Activated CD4-positive, CD25-positive, alpha-beta regulatory T cell treated with anti-CD3 and anti-CD28 coated beads, Interleukin-2, amount 50 U/mL, for 72 hours (primary cell): ENCODE results near the gene DDX21.
"Not testable (repeated sequence)": the region's sequence is repeated elsewhere in the genome, so short reads cannot be mapped to it uniquely, and the experiment has no call there.

ENCODE experiments used
- DNase-seq: peaks from one replicate; pipeline ENCODE4 v3.0.0; 2021

DDX21 gene

DNA sequence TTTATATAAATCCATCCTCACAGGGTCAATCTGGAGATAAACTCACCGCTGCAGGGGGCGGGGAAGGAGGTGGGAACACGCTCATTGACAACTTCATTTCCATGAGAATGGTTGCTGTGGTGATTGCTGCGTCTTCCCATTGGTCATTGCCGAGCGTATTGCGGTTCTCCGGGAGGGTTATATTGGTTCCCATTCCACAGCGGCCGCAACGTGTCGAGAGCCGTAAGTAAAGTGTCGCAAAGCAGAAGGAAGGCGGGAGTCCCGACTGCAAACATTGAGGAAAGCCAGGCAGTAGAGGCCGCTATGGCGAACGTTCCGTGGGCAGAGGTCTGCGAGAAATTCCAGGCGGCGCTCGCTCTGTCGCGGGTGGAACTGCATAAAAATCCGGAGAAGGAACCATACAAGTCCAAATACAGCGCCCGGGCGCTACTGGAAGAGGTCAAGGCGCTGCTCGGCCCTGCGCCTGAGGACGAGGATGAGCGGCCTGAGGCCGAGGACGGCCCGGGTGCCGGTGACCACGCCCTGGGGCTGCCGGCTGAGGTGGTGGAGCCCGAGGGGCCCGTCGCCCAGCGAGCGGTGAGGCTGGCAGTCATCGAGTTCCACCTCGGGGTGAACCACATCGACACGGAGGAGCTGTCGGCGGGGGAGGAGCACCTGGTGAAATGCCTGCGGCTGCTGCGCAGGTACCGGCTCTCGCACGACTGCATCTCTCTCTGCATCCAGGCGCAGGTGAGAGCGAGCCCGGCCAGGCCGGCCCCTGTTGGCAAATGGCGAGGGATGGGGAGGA, 32.8 kb downstream of the DDX21 start, which contains the start of gene KIFBP:
Gene KIFBP, plus strand, starts transcription at position 274 of the 787 bp plus-strand sequence. Its CDS starts 30 bp downstream, at position 304.
- peak; percentile 67 for DNase-seq

DNA sequence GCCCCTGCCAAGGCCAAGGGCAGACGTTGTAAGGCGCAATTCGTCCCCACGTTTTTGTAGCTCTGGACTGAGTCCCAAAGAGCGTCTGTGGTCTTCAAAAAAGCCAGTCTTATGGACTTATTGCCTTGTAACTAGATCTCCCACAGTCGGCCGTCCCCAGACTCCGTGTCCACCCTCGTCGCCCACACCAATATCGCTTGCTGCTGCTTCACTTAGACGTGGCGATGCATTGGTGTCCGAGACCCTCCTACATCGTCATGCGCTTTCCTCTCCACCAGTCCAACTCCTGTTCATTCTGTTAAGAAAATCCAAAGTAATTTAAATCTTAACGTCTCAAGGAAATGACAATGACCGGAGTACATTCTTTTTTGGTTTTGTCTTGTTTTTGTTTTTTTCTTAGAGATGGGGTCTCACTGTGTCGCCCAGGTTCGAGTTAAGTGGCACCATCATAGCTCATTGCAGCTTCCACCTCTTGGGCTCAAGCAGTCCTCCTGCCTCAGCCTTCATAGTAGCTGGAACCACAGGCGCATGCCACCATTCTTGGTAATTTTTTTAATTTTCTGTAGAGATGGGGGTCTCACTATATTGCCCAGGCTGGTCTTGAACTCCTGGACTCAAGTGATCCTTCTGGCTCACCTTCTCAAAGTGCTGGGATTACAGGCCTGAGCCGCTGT, 33.5 kb downstream of the DDX21 start:
- no peak for DNase-seq

DNA sequence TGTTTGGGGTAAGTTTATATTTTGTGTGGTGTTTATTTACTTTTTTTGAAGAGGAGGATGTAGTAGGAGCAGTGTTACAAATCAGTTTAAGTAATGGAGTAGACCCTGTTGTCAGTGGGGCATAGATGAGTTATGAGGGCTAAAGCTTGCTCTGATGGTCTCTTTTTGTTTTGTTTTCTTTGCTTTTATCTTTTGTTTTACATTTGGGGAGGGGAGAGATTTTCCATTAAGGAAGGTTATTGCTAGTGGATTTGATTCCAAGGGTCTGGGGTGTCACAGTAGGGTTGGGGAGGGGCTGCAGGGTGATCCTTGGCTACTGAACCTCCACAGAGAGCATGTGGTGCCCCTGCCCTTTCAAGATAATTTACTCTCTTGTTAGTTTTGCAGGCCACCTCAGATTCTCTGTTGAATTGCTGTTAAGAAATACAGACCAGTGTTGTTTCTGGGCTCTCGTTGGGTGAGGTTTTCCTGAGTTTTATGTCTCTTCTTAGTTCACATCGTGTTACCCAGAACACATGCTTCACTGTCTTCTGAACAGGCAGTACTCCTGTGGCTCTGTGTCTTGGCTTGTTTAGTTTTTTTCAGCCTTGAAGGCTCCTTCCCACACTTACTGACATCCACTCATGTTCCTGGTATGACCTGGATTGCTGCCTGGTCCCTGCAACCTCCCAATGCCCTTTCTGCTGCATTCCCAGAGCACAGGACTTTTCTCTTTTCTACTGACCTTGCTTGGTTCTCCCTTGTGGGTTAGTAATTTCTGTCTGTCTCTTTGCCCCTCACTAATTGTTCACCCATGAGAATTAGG, 36.9 kb downstream of the DDX21 start:
- DNase-seq, result no peak

DNA sequence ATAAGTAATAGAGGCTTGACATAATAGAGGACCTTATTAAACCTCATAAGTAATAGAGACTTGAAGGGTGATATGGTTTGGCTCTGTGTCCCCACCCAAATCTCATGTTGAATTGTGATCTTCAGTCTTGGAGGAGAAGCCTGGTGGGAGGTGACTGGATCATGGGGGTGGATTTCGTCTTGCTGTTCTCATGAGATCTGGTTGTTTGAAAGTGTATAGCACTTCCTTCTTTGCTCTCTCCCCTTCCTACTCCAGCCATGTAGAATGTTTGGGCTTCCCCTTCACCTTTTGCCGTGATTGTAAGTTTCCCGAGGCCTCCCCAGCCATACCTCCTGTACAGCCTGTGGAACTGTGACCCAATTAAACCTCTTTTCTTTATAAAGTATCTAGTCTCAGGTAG, 41.2 kb downstream of the DDX21 start:
- no peak for DNase-seq

DNA sequence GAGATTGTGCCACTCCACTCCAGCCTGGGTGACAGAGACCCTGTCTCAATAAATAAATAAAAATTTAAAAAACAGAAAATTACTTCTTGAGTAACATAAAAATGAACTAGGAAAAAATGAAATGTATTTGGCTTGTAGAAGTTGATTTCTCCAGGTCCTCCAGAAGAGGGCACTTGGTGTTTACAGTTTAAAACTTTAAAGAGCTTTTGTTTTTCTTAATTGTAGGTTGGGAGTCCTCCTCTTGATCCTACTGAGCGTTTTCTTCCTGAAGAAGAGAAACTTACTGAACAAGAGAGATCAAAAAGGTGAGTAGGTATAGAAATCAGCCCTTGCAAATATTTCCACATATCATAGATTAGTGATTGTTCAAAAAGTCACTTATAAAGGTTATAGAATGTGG, 48.9 kb downstream of the DDX21 start:
- no peak for DNase-seq

DNA sequence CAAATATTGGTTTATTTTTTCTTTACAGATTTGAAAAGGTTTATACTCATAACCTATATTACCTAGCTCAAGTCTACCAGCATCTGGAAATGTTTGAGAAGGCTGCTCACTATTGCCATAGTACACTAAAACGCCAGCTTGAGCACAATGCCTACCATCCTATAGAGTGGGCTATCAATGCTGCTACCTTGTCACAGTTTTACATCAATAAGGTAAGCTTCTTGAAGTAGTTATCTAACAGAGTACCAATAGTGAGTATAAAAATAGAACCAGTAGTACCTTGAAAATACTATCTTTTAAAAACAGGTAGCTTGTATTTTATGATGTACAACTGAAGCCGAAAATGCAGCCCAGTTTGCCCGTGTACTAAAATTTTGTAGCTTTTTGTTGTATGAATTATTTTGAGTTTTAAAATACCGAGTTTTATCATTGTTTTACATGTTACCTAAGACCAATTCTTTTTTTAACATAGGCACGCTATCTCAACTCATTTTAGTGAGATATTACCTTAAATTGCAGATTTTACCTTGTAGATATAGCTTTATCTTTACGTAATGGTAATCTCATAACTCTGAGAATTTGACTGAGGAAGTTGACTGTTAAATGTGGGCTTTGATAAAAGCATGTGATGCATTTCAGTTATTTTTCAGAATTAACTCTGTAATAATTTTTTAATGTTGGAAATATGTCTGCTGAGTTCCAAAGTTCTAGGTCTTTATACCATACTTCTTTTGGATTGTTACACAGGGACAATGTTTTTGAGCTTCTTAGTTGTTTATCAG, 49.9 kb downstream of the DDX21 start:
- DNase-seq, result no peak

DNA sequence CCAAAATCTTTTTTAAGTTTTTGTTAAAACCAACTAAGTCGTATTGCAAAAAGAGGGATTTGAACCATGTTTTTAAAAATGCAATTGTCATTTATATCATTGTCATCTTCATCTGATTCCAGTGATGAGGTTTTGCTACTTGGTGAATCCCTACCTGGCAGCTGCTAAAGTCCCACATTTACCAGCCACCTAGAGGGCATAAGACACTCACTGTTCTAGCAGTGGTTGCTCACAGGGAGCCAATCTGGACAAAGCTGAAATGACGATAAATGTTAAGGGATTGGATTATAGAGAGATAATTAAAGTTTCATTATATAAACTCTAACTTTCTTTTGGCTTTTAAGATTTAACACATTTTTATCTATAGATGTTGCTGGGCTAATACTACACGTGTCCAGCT, 51.3 kb downstream of the DDX21 start:
- no peak for DNase-seq

DNA sequence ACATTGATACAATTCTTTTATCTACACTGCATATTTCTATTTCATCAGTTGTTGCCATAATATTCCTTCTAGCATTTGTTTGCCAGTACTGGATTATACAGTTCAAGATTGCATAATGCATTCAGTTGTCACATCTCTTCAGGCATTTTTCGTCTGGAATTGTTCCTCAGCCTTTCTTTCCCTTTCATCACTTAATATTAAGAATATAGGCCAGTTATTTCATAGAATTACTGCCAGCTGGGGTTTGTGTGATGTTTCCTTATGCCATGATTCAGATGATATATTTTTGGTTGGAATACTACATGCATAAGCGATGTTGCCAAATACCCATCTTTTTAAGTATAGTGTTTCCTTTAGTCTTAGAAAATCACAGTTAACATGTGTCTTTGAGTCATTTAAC, 53.4 kb downstream of the DDX21 start:
- DNase-seq, result no peak

DNA sequence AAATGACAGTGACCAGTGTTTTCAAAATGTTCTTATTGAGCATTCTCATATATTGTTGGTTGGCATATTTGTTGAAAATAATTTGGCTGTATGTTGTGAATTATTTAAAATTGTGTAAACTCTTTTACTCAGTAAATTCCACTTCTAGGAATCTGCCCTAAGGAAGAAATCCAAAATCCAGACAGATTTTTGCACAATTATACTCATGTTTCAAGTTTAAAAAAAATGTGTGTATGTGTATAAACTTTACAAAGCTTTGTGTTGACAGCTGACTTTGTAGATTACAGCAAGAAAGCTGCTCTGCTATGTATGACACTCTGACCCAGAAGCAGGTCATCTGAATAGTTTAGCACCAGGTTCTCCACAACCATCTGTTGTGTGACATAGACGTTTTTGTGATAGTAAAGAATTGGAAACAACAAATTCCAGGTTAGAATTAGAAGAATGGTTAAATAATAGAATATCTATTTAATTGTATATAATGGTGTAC, 54.2 kb downstream of the DDX21 start:
- DNase-seq, result no peak

DNA sequence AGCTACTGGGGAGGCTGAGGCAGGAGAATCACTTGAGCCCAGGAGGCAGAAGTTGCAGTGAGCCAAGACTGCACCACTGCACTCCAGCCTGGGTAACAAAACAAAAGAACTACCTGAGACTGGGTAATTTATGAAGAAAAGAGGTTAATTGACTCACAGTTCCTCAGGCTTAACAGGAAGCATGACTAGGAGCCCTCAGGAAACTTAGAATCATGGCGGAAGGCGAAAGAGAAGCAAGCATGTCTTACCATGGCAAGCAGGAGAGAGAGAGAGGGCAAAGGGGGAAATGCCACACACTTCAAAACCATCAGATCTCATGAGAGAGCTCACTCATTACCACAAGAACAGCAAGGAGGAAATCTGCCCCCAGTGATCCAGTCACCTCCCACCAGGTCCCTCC, 56.8 kb downstream of the DDX21 start:
- not testable (repeated sequence) for DNase-seq

DNA sequence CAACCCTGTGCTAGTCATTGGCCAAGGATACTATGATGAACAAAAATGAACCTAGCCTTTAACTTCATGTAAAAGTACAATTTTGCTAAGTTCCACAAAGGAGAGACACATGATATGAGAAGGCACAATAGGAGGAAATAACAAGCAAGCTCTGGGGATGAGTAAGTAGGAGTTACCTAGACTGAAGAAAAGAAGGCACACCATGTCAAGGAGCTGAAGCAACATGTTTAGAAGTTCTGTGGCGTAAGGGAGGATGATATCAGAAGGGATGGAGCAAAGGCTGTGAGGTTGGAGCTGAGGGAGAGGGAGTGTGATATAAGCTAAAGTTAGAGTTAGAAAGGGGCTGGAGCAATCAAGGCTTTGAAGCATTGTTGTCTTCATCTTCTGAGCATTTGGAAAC, 58.2 kb downstream of the DDX21 start:
- no peak for DNase-seq

DNA sequence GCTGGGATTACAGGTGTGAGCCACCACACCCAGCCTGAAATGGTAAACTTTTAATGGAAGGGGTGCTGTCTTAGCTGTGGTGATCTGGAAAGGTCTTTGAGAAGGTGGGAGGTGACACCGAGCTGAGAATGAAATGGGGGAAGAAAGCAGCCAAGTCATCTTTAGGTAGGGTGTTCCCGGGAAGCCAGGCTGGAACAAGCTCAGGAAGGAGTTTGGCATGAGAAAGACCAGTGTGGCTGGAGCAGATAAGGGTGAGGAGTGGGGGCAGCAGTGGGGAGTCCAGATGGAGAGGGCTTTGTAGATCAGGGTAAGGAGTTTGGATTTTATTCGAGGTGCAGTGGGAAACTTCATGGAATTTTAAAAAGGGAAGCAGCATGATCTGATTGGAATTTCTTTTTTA, 62.6 kb downstream of the DDX21 start:
- DNase-seq, result no peak

DNA sequence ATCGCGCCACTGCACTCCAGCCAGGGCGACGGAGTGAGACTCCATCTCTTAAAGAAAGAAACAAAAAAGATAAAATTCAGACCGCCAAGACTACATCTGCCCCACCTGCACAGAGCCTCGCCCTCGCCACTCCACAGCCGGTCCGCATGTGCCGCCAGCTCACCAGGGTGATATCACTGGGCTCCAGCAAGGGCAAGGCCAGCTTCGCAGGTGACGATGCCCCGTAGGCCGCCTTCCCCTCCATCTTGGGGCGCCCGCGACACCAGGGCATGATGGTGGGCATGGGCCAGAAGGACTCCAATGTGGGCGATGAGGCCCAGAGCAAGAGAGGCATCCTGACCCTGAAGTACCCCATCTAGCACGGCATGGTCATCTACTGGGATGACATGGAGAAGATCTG, 66.6 kb downstream of the DDX21 start:
- DNase-seq, result no peak

DNA sequence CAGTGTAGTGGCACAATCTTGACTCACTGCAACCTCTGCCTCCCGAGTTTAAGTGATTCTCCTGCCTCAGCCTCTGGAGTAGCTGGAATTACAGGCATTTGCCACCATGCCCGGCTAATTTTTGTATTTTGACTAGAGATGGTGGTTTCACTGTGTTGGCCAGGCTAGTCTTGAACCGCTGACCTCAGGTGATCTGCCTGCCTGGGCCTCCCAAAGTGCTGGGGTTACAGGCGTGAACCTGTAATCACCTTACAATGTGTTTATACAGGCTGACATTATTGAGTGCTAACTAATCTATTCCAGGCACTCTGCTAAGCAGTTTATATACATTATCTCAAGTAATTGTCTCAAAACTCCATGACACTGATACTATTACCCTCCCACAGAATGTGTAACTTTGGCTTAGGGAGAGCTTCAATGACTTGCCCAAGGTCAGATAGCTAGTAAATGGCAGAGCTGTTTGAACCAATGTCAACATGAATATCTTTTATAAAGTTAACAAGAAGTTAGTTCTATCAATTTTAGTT, 69.5 kb downstream of the DDX21 start:
- no peak for DNase-seq

DNA sequence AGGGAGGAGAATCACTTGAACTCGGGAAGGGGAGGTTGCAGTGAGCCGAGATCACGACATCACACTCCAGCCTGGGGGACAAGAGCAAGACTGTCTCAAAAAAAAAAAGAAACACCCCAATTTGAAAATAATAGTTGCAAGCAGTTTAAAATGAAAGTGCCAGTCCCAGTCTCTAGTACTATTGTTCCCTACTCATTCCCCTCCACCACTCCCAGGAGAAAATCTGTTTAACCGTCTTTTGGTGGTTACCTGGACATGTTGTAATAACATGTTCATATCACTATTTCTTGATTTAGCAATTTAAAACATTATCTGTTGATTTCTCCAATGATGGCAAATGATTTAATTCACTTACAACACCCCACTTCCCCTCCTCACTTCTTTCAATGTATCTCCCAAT, 77.3 kb downstream of the DDX21 start:
- no peak for DNase-seq
